Keratinocyte (primary cell): Measurements from ENCODE around the gene CRABP2.

Experiments used
- CTCF ChIP-seq, 3 experiments: IDR thresholded peaks in 1 of 3; conservative IDR thresholded peaks in 1 of 3; optimal IDR thresholded peaks in 1 of 3; 2 replicates in 2 of 3; 3 replicates in 1 of 3; pipeline versions ENCODE3 to v1.5.1; 2011; ENCODE audit warnings: low read length in 3 of 3, mild to moderate bottlenecking in 3 of 3, moderate library complexity in 2 of 3, control low read depth in 1 of 3, inconsistent platforms in 1 of 3; ENCODE audit not compliant: insufficient read depth in 2 of 3; ENCODE audit errors: extremely low read depth in 1 of 3
- EZH2 ChIP-seq: IDR thresholded peaks from one replicate; pipeline ENCODE4 v1.6.1; 2012; ENCODE audit warnings: inconsistent platforms, mild to moderate bottlenecking, low read length, moderate library complexity

- TF ChIP-seq CTCF (optimal IDR thresholded peaks at IDR 0.05 in 1 of 3, IDR thresholded peaks at IDR 0.05 in 1 of 3, conservative IDR thresholded peaks at IDR 0.05 in 1 of 3; ENCODE audit: extremely low read depth in 1 of 3, insufficient read depth in 2 of 3, low read length in 3 of 3) (no peak), EZH2 (no peak)
Observed at GRCh38 chr1:156663178-156663577, 42.2 kb downstream of the CRABP2 start.
